RKO (cell line): ENCODE measurements around the gene ACAP3.

ENCODE experiments used
- DNase-seq: peaks from one replicate; pipeline ENCODE4 v3.0.0-alpha.2; 2016; ENCODE audit warnings: low spot score

ACAP3 gene

GRCh38 chr1:1285611-1286311 is 22.0 kb downstream of the ACAP3 start:
- DNase-seq = no peak

- DNase-seq = no peak
Measured at GRCh38 chr1:1285102-1285571, 22.6 kb downstream of the ACAP3 start.

DNA sequence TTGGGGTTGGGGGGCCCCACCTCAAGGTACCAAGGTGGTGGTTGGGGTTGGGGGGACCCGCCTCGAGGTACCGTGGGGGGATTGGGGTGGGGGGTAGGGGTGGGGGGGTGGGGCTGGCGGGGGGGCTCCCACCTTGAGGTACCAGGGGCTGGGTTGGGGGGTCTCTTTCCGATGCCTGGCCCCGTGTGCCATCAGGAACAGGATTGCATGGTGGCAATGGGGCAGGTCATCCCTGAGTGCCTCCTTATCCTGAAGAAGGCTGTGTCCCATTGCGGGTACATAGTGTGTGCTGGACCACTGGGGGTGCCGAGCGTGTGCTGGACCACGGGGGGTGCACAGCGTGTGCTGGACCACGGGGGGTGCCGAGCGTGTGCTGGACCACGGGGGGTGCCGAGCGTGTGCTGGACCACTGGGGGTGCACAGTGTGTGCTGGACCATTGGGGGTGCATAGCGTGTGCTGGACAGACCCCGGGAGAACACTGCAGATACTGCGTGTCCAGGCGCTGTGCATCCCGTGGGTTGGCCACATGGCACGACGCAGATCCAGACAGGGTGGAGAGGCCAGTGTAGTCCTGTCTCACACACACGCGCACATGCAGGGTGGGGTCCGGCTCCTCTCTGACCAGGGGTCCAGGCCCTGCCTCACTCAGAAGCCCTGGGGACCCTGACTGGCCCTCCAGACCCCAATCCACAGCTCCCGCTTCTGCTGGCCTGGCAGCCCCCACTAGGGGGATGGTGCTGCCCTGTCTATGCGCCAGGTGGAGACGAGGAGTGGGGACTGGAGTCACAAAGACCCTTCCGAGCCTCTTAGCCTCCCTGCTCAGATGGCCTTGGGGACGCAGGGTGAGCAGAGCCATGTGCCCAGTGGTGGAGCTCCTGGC is 23.3 kb downstream of the ACAP3 start:
- no peak for DNase-seq

DNA sequence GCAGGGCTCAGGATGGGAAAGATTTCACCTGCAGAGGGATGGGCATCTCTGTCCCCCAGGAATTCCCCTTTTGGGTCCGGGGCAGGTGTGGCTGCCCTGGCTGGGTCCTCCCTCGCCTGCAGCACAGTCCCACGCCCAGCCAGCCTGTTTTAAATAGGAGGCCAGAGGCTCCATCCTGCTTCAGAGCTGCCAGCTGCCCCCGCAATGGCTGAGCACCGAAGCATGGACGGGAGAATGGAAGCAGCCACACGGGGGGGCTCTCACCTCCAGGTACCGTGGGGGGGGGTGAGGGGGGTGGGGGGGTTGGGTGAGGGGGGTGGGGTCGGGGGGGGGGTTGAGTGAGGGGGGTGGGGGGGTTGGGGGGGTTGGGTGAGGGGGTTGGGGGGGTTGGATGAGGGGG is 23.9 kb downstream of the ACAP3 start:
- DNase-seq = no peak

DNA sequence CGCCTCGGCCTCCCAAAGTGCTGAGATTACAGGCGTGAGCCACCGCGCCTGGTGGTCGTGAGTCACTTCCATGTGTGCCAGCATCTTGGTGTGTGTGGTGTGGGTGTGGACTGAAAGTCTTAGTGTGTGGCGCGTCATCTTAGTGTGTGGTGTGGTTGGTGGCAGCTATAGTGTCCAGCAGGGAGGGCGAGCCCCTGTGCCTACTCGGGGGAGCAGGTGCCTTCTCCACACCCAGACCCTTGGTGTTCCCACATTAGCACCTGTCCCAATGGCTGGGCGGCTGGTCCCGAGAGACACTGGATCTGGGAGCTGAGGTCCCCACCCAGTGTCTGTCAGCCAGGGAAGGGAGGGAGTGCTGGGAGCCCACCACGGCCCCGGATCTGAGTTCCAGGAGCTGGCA is 24.7 kb downstream of the ACAP3 start:
- DNase-seq = peak; percentile 83

DNA sequence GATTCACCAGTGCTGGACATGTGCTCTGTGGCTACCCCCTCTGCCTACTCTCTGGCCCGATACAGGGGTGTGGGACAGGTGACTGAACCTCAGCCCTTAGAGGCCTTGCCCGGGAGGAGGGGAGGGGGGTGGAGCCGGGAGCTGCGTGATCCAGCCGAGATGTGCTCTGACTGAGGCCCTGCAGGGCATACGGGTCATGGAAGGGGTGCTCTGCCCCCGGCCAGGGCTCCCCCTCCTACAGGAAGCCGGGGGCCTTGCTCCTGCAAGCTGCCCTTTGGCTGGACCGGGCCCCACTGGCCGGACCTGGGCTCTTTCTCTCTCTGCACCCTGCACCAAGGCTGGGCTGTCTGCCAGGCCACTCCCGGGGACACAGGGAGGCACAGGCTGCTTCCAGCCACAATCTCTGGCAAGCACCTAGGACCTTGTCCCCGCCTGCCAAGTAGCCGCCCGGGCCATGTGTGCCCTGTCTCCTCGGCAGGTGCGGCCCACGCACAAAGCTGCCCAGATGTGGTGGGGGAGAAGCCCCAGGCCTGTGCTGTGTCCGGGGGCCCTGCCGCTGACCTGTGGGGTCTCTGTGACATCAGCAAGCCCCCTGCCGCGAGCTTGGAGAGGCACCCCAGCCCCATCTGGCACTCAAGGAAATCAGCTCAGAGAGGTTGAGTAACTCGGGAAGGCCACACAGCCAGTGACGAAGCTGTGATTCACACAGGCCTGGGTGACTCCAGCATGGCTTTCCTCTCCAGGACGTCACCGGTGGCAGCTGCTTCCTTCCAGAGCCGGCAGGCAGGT is 26.0 kb downstream of the ACAP3 start:
- DNase-seq = peak; percentile 88

- no peak for DNase-seq
Measured at GRCh38 chr1:1280782-1281481, 26.8 kb downstream of the ACAP3 start.

DNA sequence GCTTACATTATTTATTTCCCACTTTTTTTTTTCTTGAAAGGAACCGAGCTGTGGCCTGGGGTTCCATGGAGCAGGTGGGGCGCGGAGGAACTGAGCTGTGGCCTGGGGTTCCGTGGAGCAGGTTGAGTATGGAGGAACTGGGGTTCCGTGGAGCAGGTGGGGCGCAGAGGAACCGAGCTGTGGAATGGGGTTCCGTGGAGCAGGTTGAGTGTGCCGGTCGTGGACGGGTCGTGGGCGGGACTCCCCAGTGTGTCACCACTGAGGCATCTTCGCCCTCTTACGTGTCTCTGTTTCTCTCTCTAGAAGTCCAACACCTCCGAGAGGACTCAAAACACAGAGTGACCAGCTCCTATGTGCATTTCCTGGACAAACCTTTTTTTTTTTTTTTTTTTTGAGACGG is 28.7 kb downstream of the ACAP3 start:
- DNase-seq = no peak

DNA sequence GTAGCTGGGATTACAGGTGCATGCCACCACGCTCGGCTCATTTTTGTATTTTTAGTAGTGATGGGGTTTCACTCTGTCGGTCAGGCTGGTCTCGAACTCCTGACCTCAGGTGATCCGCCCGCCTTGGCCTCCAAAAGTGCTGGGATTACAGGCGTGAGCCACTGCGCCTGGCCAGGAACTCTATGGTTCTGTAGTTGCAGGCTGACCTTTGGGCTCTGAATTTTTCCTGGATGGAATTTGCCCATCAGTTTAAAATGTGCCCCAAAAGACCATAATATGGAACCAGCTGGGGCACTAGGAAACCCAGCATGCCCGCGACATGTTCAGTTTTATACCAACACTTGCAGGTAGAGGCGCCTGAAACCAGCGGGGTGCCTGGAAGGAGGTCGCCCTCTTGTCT is 29.1 kb downstream of the ACAP3 start:
- DNase-seq = no peak

- DNase-seq = no peak
Measured at GRCh38 chr1:1275836-1276235, 31.9 kb downstream of the ACAP3 start.

DNA sequence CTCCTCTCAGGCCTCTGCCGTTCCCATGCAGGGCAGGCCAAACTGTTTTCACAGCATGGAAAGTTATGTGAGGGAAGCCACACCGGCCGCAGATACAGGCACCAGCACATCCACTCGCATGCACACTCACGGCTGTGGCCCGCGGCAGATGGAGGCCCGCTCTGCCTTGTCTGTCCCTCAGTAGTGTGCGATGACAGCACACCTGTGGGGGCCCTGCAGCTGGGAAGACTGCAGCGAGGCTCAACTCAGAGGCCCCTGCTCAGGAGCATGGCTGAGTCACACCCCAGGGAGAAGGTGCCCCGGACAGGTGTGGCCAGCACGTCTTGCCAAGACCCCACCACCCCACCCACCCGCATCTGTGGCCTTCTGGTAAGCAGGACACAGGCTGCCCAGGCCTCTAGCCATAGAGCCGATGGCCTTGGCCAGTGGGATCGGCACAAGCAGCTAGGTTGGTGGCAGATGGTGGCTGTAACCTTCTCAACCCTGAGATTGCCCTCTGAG is 32.7 kb downstream of the ACAP3 start:
- no peak for DNase-seq

GRCh38 chr1:1274299-1274930 is 33.3 kb downstream of the ACAP3 start:
- DNase-seq = peak; percentile 16

DNA sequence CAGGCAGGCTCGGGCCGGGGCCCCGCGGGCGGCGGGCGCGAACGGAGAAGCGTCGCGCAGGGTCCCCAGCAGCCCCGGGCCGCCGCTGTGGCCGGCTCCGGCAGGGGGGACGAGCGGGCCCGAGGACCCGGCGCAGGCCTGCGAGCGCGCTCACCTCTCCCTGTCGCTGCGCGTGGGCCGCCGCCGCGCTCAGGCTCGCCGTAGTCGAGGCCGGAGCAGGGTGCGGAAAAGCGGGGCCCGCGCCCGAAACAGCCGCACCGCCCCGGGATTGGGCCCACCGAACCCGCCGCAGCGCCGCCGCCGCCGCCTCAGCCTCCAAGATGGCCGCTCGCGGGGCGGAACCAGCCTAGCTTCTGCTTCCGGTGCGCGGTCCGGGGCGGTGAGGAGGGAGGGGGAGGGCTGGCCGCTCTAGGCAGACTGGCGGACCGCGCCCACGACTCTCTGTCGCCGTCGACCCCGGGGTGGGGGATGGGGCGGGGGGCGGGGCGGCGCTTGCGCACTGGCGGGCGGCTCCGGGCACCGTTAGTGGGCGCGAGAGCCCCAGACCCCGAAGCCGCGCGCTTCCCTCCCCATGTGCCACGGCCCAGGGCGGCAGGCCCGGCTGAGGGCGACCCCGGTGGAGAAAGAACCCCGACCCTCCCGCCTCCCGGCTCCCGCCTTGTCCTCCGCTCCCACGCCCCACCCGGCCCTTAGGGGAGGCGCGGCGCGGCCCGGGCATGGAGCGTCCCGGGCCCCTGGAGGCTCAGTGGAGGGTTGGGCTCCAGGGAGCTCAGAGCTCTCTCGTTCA is 34.0 kb downstream of the ACAP3 start, which contains the start of gene UBE2J2:
TSS of gene UBE2J2 (minus strand) at position 343 of the 787 bp plus-strand sequence. CDS start 5,862 bp downstream, outside the sequence.
- peak; percentile 92 for DNase-seq

GRCh38 chr1:1273209-1273511 is 34.6 kb downstream of the ACAP3 start:
- peak; percentile 13 for DNase-seq

DNA sequence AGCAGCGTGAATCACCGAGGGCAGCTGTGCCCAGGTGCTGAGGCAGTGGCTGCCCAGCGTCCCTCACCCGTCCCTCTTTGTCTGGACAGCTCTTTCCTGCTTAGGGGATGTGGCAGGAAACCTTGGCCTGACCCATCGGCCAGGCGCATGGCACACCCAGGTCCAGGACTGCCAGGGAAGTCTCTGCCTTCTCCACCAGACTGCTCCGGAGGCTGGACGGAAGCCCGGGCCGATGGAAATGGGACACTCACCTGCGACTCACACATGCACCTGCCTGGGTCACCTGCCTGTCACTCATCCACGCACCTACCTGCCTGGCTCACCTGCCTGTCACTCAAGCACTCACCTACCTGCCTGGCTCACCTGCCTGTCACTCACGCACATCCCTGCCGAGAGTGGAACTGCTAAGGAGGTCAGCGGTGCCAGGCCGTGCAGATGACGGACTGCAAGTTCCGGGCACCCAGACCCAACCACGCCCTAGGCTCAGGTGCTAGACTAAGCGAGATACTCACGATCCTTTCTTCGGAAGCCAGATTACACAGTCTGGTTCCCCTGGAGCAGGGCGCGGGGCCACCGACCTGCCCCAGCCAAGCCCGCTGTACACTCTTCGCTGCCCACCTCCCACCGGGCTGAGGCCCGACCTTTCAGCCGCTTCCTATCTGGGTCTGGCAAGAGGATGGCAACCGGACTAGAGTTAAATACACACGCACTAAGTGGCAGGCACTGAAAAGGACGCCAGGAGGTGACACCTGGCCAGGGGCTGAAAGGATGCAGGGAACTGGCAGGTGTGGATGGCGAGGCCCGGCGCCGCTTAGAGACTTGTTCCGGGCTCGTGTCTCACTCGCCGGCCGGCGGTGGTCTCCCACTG is 35.2 kb downstream of the ACAP3 start:
- peak; percentile 30 for DNase-seq

DNA sequence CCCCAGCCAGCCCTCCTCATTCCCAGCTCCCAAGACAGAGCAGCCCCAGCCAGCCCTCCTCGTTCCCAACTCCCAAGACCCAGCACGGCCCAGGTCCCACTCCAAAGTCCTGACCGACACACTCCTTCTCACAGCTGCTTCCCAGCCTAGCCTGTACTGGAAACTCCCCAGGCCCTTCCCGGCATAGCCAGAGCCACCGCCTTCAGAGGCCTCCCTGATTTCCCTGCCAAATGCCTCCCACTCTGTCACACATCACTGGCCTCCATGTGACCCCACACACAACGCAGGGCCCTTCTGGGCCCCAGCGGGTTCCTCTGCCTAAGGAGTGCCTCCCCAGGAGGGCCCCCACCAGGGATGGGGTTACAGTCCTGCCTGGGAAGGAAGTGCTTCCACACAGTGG is 36.9 kb downstream of the ACAP3 start:
- no peak for DNase-seq

DNA sequence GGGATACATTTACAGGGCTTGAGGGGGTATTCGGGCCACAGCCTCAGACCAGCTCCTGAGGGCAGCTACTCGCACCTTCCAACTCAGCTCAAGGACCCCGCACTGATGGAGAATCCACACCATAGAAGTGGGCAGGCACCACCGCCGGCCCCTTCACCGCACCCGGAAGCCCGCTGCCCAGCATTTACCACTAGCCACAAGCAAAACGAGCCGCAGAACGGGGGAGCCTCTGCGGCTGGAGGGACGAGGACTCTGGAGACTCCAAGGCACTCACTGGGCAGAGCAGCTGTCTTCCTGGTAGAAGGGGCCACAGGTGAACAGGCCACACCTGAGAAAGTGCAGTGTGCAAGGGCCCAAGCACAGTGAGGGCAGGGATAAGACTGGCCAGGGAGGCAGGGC is 39.4 kb downstream of the ACAP3 start:
- DNase-seq = no peak

DNA sequence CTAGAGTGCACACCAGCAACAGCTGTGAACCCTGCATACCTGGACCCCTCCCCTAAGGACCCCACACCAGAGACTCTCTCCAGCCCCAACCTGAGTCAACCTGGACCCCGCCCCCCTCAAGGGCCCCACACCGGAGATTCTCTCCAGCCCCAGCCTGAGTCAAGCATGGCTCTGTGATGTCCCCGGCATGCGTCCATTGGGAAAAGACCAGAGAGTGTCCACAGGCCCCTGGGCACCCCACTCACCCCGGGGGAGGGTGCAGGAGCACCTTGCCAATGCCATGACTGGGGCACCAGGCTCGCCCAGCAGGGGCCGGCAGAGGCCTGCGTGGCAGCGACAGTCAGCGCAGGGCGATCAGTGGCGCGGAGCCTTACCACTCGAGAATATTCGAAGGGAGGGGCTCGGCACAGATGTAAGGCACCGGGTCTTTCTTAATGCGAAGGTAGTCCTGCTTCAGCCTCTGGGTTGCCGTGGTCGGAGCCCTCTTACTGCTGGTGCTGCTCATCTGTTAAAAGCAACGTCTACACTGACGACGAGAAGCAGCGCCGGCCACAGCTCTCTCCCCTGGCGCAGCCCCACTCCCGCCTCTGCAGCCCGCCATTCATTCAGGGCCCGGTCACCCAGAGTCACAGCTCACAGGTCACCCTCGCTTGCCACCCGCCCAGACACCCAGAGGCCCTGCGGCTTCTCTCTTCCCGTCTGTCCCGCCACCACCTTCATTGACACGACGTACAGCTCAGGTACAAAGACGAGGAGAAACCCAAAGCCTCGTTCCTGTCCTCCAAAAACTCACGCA is 40.0 kb downstream of the ACAP3 start:
- no peak for DNase-seq

- DNase-seq = peak; percentile 97
Measured at GRCh38 chr1:1264868-1265272, 42.9 kb downstream of the ACAP3 start.
